C4-2B (cell line): ENCODE measurements around the gene VWA5A.

Experiments
- CTCF ChIP-seq: fragments of 450-650 bp; conservative IDR thresholded peaks from 2 replicates; pipeline ENCODE4 v1.5.1; 2017; ENCODE audit warnings: mild to moderate bottlenecking
- ZFX ChIP-seq: fragments of 450-650 bp; IDR thresholded peaks from 2 replicates; pipeline ENCODE4 v1.6.1; 2017

GRCh38 chr11:124122123-124122522 is 6.9 kb downstream of the VWA5A start:
- TF ChIP-seq CTCF (no peak), ZFX (no peak)
